Medulla oblongata (tissue), 1 donor: ENCODE measurements around the gene RPL37.
"Not testable (repeated sequence)": the region's sequence is repeated elsewhere in the genome, so short reads cannot be mapped to it uniquely, and the experiment has no call there.

Experiments
- DNase-seq: peaks from one replicate; pipeline ENCODE4 v3.0.0-alpha.2; 2015; ENCODE audit errors: extremely low spot score

Gene RPL37

GRCh38 chr5:40834849-40835787, at the start of gene RPL37:
RPL37 (minus strand) TSS chr5:40835222; CDS start chr5:40835185, 37 bp downstream.
- DNase-seq = peak; percentile 98

- DNase-seq = not testable (repeated sequence)
These were observed 48.0 kb upstream of the RPL37 start for GRCh38 chr5:40883051-40883450.

- no peak for DNase-seq
These were observed 47.3 kb upstream of the RPL37 start for GRCh38 chr5:40882291-40882690.

GRCh38 chr5:40879163-40879942, 44.3 kb upstream of the RPL37 start:
- DNase-seq = peak; percentile 40

GRCh38 chr5:40877371-40877988, 42.5 kb upstream of the RPL37 start:
- DNase-seq = no peak

GRCh38 chr5:40875958-40876357, 40.9 kb upstream of the RPL37 start:
- DNase-seq = no peak

- no peak for DNase-seq
These were observed 38.4 kb upstream of the RPL37 start for GRCh38 chr5:40873286-40873880.

GRCh38 chr5:40872253-40872652, 37.2 kb upstream of the RPL37 start:
- not testable (repeated sequence) for DNase-seq

GRCh38 chr5:40871177-40871576, 36.2 kb upstream of the RPL37 start:
- DNase-seq = no peak

GRCh38 chr5:40869384-40869783, 34.4 kb upstream of the RPL37 start:
- no peak for DNase-seq

- no peak for DNase-seq
These were observed 31.8 kb upstream of the RPL37 start for GRCh38 chr5:40866844-40867243.

- not testable (repeated sequence) for DNase-seq
These were observed 30.0 kb upstream of the RPL37 start for GRCh38 chr5:40865004-40865403.

GRCh38 chr5:40860711-40861110, 25.7 kb upstream of the RPL37 start:
- no peak for DNase-seq

GRCh38 chr5:40853632-40854192, 18.7 kb upstream of the RPL37 start:
- DNase-seq = no peak

- no peak for DNase-seq
These were observed 12.5 kb upstream of the RPL37 start for GRCh38 chr5:40847525-40847924.

GRCh38 chr5:40846371-40846770, 11.3 kb upstream of the RPL37 start:
- no peak for DNase-seq

- no peak for DNase-seq
These were observed 9.5 kb upstream of the RPL37 start for GRCh38 chr5:40844565-40844964.

GRCh38 chr5:40842351-40842750, 7.3 kb upstream of the RPL37 start:
- no peak for DNase-seq

- DNase-seq = peak; percentile 41
These were observed 6.2 kb upstream of the RPL37 start, which contains the start of gene CARD6 for GRCh38 chr5:40841068-40841805. CARD6 (plus strand) TSS chr5:40841367; CDS start chr5:40841383, 16 bp downstream.

GRCh38 chr5:40838086-40838485, 3.1 kb upstream of the RPL37 start:
- DNase-seq = no peak
